K562 (cell line): ENCODE data around the gene MARCHF9.

Experiments
- CBX8 ChIP-seq: fragments of 200-600 bp; sonication (generic); IDR thresholded peaks from 2 replicates; pipeline ENCODE4 v1.6.1; 2012; ENCODE audit warnings: borderline replicate concordance, mixed run types, low read depth, mild to moderate bottlenecking, moderate library complexity, mixed read lengths, low read length, control low read depth, inconsistent platforms; ENCODE audit not compliant: poor library complexity, severe bottlenecking; ENCODE audit errors: extremely low read depth
- HDGF ChIP-seq: fragments of 450-650 bp; IDR thresholded peaks from 2 replicates; pipeline ENCODE4 v1.6.1; 2016
- POLR2AphosphoS5 ChIP-seq: IDR thresholded peaks from 2 replicates; pipeline ENCODE4 v1.6.1; 2011; ENCODE audit warnings: mild to moderate bottlenecking, low read depth, low read length, moderate library complexity; ENCODE audit not compliant: control insufficient read depth, insufficient read depth
- SMAD1 ChIP-seq: fragments of 150-350 bp; IDR thresholded peaks from 2 replicates; pipeline ENCODE4 v1.6.1; 2014; ENCODE audit warnings: low read length, low read depth; ENCODE audit not compliant: partially characterized antibody
- SMARCC2 ChIP-seq: fragments of 450-650 bp; IDR thresholded peaks from 2 replicates; pipeline ENCODE4 v1.6.1; 2017; ENCODE audit warnings: antibody characterized with exemption, moderate library complexity, mild to moderate bottlenecking, low read depth
- ZKSCAN8 ChIP-seq: fragments of 200-800 bp; sonication (Bioruptor generic); IDR thresholded peaks from 2 replicates; pipeline ENCODE4 v1.6.1; 2016; ENCODE audit warnings: missing genetic modification characterization, missing compliant biosample characterization
- TF ChIP-seq, protein P1 (sequence below): fragments of 450-650 bp; IDR thresholded peaks from 2 replicates; pipeline ENCODE4 v1.6.1; 2016
- TF ChIP-seq, protein P2 (sequence below), 3 experiments: IDR thresholded peaks in 2 of 3; conservative IDR thresholded peaks in 1 of 3; 2 replicates each; pipeline ENCODE4 v1.5.1; 2011 to 2012; ENCODE audit warnings: low read length in 3 of 3, mild to moderate bottlenecking in 3 of 3, control low read depth in 2 of 3, improper control_type of control experiment in 1 of 3, inconsistent platforms in 1 of 3, low read depth in 1 of 3, mixed read lengths in 1 of 3, moderate library complexity in 1 of 3; ENCODE audit not compliant: insufficient read depth in 2 of 3
- TF ChIP-seq, protein P3 (sequence below): IDR thresholded peaks from 2 replicates; pipeline ENCODE4 v1.6.1; 2012; ENCODE audit warnings: low read depth, low read length, improper control_type of control experiment, borderline replicate concordance

DNA sequence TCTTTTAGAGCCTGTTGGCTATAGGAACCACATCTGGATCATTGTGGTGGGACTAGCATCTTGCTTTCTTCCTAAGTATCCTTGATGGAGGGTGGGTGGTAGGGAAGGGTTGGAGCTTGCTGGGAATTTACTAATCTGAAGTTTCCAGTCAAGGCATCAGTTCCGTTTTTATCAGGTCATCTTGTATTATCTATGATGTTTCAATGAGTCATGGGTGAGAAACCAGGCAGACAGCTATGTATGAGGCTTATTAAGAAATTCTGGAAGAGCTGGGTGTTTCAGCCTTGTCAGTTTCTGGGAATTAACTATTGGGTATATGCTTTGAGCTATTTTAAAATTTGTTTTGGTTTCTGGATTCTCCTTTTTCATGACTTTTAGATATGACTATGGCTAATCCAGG is 39.0 kb downstream of the MARCHF9 start:
- TF ChIP-seq HDGF (no peak), ZKSCAN8 (no peak), CBX8 (no peak), POLR2AphosphoS5 (no peak), SMARCC2 (no peak), SMAD1 (no peak)
- TF ChIP-seq, protein P1, sequence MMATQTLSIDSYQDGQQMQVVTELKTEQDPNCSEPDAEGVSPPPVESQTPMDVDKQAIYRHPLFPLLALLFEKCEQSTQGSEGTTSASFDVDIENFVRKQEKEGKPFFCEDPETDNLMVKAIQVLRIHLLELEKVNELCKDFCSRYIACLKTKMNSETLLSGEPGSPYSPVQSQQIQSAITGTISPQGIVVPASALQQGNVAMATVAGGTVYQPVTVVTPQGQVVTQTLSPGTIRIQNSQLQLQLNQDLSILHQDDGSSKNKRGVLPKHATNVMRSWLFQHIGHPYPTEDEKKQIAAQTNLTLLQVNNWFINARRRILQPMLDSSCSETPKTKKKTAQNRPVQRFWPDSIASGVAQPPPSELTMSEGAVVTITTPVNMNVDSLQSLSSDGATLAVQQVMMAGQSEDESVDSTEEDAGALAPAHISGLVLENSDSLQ, result no peak
- TF ChIP-seq, protein P2, sequence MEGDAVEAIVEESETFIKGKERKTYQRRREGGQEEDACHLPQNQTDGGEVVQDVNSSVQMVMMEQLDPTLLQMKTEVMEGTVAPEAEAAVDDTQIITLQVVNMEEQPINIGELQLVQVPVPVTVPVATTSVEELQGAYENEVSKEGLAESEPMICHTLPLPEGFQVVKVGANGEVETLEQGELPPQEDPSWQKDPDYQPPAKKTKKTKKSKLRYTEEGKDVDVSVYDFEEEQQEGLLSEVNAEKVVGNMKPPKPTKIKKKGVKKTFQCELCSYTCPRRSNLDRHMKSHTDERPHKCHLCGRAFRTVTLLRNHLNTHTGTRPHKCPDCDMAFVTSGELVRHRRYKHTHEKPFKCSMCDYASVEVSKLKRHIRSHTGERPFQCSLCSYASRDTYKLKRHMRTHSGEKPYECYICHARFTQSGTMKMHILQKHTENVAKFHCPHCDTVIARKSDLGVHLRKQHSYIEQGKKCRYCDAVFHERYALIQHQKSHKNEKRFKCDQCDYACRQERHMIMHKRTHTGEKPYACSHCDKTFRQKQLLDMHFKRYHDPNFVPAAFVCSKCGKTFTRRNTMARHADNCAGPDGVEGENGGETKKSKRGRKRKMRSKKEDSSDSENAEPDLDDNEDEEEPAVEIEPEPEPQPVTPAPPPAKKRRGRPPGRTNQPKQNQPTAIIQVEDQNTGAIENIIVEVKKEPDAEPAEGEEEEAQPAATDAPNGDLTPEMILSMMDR (IDR thresholded peaks at IDR 0.05 in 2 of 3, conservative IDR thresholded peaks at IDR 0.05 in 1 of 3; ENCODE audit: insufficient read depth in 2 of 3, low read depth in 1 of 3, low read length in 3 of 3), result no peak
- TF ChIP-seq, protein P3, sequence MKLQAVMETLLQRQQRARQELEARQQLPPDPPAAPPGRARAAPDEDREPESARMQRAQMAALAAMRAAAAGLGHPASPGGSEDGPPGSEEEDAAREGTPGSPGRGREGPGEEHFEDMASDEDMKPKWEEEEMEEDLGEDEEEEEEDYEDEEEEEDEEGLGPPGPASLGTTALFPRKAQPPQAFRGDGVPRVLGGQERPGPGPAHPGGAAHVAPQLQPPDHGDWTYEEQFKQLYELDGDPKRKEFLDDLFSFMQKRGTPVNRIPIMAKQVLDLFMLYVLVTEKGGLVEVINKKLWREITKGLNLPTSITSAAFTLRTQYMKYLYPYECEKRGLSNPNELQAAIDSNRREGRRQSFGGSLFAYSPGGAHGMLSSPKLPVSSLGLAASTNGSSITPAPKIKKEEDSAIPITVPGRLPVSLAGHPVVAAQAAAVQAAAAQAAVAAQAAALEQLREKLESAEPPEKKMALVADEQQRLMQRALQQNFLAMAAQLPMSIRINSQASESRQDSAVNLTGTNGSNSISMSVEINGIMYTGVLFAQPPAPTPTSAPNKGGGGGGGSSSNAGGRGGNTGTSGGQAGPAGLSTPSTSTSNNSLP, result no peak
